GM18907 (cell line): Measurements from ENCODE around the gene ASIC4.

Experiments used
- ATAC-seq: cut with Tn5 transposase; IDR thresholded peaks from one replicate; pipeline ENCODE4 v1.9.1; 2021; ENCODE audit warnings: mild to moderate bottlenecking, moderate library complexity; ENCODE audit not compliant: unreplicated experiment

ASIC4 gene

GRCh38 chr2:219514196-219514761, at the start of gene ASIC4:
TSS of gene ASIC4 (plus strand) at chr2:219514482. CDS start at chr2:219514725, 243 bp downstream.
- ATAC-seq: no peak

GRCh38 chr2:219465659-219466561, 48.4 kb upstream of the ASIC4 start:
- ATAC-seq: no peak

GRCh38 chr2:219466816-219467735, 47.2 kb upstream of the ASIC4 start:
- no peak for ATAC-seq

- ATAC-seq: no peak
These were observed 46.6 kb upstream of the ASIC4 start for GRCh38 chr2:219467736-219468075.

- ATAC-seq: no peak
These were observed 45.7 kb upstream of the ASIC4 start for GRCh38 chr2:219468410-219469185.

GRCh38 chr2:219469186-219469724, 45.0 kb upstream of the ASIC4 start:
- ATAC-seq: no peak

- no peak for ATAC-seq
These were observed 43.9 kb upstream of the ASIC4 start for GRCh38 chr2:219470429-219470828.

- no peak for ATAC-seq
These were observed 42.6 kb upstream of the ASIC4 start for GRCh38 chr2:219471476-219472371.

- ATAC-seq: no peak
These were observed 41.6 kb upstream of the ASIC4 start for GRCh38 chr2:219472629-219473187.

GRCh38 chr2:219473511-219473910, 40.8 kb upstream of the ASIC4 start:
- no peak for ATAC-seq

- ATAC-seq: no peak
These were observed 39.8 kb upstream of the ASIC4 start for GRCh38 chr2:219474285-219475060.

GRCh38 chr2:219475278-219475677, 39.0 kb upstream of the ASIC4 start:
- ATAC-seq: no peak

- ATAC-seq: no peak
These were observed 38.3 kb upstream of the ASIC4 start for GRCh38 chr2:219475697-219476651.

GRCh38 chr2:219476652-219477151, 37.6 kb upstream of the ASIC4 start:
- ATAC-seq: no peak

GRCh38 chr2:219477179-219477578, 37.1 kb upstream of the ASIC4 start:
- ATAC-seq: no peak

- no peak for ATAC-seq
These were observed 36.5 kb upstream of the ASIC4 start for GRCh38 chr2:219477815-219478214.

- ATAC-seq: no peak
These were observed 35.4 kb upstream of the ASIC4 start for GRCh38 chr2:219478916-219479315.
